Erythroblast (primary cell): ENCODE results near the gene DMWD.

ENCODE experiments used
- DNase-seq, 2 experiments: peaks; one replicate each; lab custom pipeline; 2025; lab: John Stamatoyannopoulos, UW
- GATA1 ChIP-seq: IDR thresholded peaks from 2 replicates; pipeline ENCODE4 v1.6.1; 2011; ENCODE audit warnings: low read depth, mild to moderate bottlenecking, control low read depth, low read length, moderate library complexity
- POLR2A ChIP-seq: IDR thresholded peaks from 2 replicates; pipeline ENCODE4 v1.6.1; 2011; ENCODE audit warnings: mild to moderate bottlenecking, low read length

The DMWD gene

GRCh38 chr19:45821103-45821521 lies 28.5 kb upstream of the DMWD start:
- TF ChIP-seq GATA1, result no peak
- no peak for TF ChIP-seq POLR2A
- no peak for DNase-seq

GRCh38 chr19:45820413-45821102 lies 27.9 kb upstream of the DMWD start:
- no peak for DNase-seq
- no peak for TF ChIP-seq POLR2A
- TF ChIP-seq GATA1, result no peak

- no peak for DNase-seq
- TF ChIP-seq POLR2A (no peak), GATA1 (no peak)
These were observed 27.1 kb upstream of the DMWD start for GRCh38 chr19:45819769-45820168.

GRCh38 chr19:45817725-45818301 lies 25.2 kb upstream of the DMWD start:
- no peak for DNase-seq
- TF ChIP-seq POLR2A (no peak), GATA1 (no peak)

- peak; percentile 95 to 97 for DNase-seq
- TF ChIP-seq GATA1 (no peak), POLR2A (no peak)
These were observed 24.5 kb upstream of the DMWD start for GRCh38 chr19:45817010-45817724.

GRCh38 chr19:45816236-45817009 lies 23.8 kb upstream of the DMWD start:
- TF ChIP-seq GATA1 (no peak), POLR2A (no peak)

GRCh38 chr19:45815481-45816216 lies 23.0 kb upstream of the DMWD start:
- TF ChIP-seq POLR2A (no peak), GATA1 (no peak)
- DNase-seq, result no peak

More at GRCh38 chr19:45816236-45817009, 23.8 kb upstream of the DMWD start:
- no peak for DNase-seq

GRCh38 chr19:45814851-45815480 lies 22.3 kb upstream of the DMWD start, which contains the start of gene RSPH6A:
Gene RSPH6A (minus strand): TSS chr19:45815308. CDS start chr19:45815176, 132 bp downstream.
- no peak for TF ChIP-seq GATA1
- TF ChIP-seq POLR2A, result no peak
- no peak for DNase-seq

GRCh38 chr19:45814166-45814780 lies 21.6 kb upstream of the DMWD start:
- no peak for DNase-seq
- TF ChIP-seq POLR2A (no peak), GATA1 (no peak)

GRCh38 chr19:45812297-45812696 lies 19.7 kb upstream of the DMWD start:
- TF ChIP-seq GATA1, result no peak
- TF ChIP-seq POLR2A, result no peak
- DNase-seq, result no peak

- peak; percentile 40 to 64 for DNase-seq
These were observed 17.1 kb upstream of the DMWD start for GRCh38 chr19:45809643-45810159.

GRCh38 chr19:45805719-45806118 lies 13.1 kb upstream of the DMWD start:
- no peak for DNase-seq
- no peak for TF ChIP-seq GATA1
- TF ChIP-seq POLR2A, result no peak

More at GRCh38 chr19:45809643-45810159, 17.1 kb upstream of the DMWD start:
- TF ChIP-seq GATA1 (no peak), POLR2A (no peak)

GRCh38 chr19:45804959-45805230 lies 12.2 kb upstream of the DMWD start:
- DNase-seq, result no peak
- TF ChIP-seq GATA1, result no peak
- no peak for TF ChIP-seq POLR2A
